ENCODE measurements around the gene LTBP2.

DNA sequence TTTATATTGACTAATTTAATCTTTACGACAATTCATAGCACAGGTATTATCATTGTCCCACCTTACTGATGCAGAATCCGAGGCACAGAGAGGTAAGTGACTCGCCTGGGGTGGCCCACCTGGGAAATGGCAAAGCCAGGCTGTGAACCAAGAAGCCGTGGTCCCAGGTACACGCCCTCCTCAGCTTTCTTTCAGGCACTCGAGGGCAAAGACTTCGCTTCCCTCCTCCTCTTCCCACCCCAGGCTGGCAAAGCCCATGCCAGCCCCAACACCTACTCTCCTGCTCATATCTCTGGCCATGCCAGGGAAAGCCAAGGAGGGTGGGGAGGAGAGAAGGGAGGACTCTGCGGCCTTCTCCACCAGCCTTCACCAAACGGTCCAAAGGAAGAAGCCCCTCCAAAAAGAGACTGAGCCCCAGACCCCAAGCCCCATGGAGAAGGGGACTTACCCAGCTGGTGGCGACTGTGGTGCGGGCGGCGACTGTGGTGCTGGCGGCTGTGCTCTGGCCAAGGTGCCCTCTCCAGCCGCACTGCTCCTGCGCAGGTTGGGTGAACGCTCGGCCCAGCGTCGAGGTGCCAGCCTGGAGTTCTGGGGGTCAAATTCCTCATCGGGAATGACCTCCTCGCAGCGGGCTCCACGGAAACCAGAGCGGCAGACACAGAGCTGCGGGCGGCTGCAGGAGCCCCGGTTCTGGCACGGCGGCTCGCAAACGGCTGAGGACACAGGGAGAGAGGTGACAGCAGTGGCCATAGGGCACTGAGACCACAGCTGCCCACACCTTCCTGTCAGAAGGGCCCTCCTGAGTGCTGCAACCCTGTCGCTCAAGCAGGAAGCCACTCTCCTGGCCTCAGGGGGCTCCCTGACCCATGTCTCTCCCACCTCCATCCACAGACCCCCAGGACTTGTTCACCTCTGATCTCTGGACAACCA lies 26.4 kb downstream of the LTBP2 start:
- TF ChIP-seq PHF8 (conservative IDR thresholded peaks at IDR 0.05; ENCODE audit: low read depth, low read length) (no peak), HDAC2 (IDR thresholded peaks at IDR 0.05; ENCODE audit: borderline replicate concordance in 1 of 2, low read depth in 2 of 2, low read length in 2 of 2) (no peak), TCF12 (IDR thresholded peaks at IDR 0.05; ENCODE audit: low read depth, low read length) (no peak), JUN (IDR thresholded peaks at IDR 0.05; ENCODE audit: low read depth, low read length) (no peak), MAFK (IDR thresholded peaks at IDR 0.05; ENCODE audit: low read depth, low read length) (no peak), SP4 (IDR thresholded peaks at IDR 0.05; ENCODE audit: low read length) (no peak), CHD1 (IDR thresholded peaks at IDR 0.05; ENCODE audit: low read depth, low read length) (no peak), TAF1 (IDR thresholded peaks at IDR 0.05; ENCODE audit: low read depth, low read length) (no peak), POLR2A (IDR thresholded peaks at IDR 0.05; ENCODE audit: control extremely low read depth in 1 of 2, low read depth in 2 of 2, low read length in 2 of 2) (no peak)
- TF ChIP-seq, protein P1, sequence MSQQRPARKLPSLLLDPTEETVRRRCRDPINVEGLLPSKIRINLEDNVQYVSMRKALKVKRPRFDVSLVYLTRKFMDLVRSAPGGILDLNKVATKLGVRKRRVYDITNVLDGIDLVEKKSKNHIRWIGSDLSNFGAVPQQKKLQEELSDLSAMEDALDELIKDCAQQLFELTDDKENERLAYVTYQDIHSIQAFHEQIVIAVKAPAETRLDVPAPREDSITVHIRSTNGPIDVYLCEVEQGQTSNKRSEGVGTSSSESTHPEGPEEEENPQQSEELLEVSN (IDR thresholded peaks at IDR 0.05) = no peak

All from H1 (cell line).